K562 (cell line): ENCODE measurements around the gene SLPI. TPM values are rescaled to one million over a fixed set of nuclear protein-coding genes. Genes with fewer than 3 reads are reported as not detected.

Experiments used
- ATAC-seq: fragments of 200-7000 bp; cut with Tn5 transposase; 3 replicates; pipeline ENCODE4 v1.9.1; 2020; ENCODE audit warnings: moderate library complexity
- BruUV-seq: library from RNA; stranded (reverse); fragments of 400-500 nt; replicated peaks from 2 replicates; lab custom pipeline; 2021; lab: Mats Ljungman, UMichigan
- CTCF ChIA-PET: fragments of 300-600 bp; formaldehyde crosslinking; extraction: SDS; loops from one replicate; lab custom pipeline; 2021; ENCODE audit warnings: low intra/inter-chr PET ratio; lab: Yijun Ruan, JAX
- POLR2A ChIA-PET: fragments of 300-600, 350-650 bp; sonication (Branson Sonifier 250); formaldehyde crosslinking; extraction: SDS; loops from one replicate; lab custom pipeline; 2021; ENCODE audit warnings: antibody characterized with exemption, inconsistent platforms; lab: Yijun Ruan, JAX
- DNase-seq, 4 experiments: peaks; one replicate each; pipeline versions ENCODE4 v3.0.0 to v3.0.0-alpha.2; 2011 to 2018; ENCODE audit warnings: low spot score in 3 of 4, mixed read lengths in 3 of 4; ENCODE audit errors: extremely low read depth in 1 of 4
- FAIRE-seq: peaks from 2 replicates; lab custom pipeline; 2011; peaks lifted over from hg19 to GRCh38; lab: Jason Lieb, UNC
- H2AFZ ChIP-seq: 2 replicates; pipeline ENCODE4 v1.6.0; 2011; ENCODE audit warnings: low read depth, low read length, control low read depth, inconsistent platforms
- H3K27ac ChIP-seq: fragments of 200-600 bp; 3 replicates; pipeline ENCODE4 v1.8.0; 2011; ENCODE audit warnings: low read depth, mild to moderate bottlenecking, control low read depth, inconsistent platforms, low read length, moderate library complexity, mixed read lengths; ENCODE audit errors: extremely low read depth
- H3K27me3 ChIP-seq, 2 experiments: fragments of 300-600 bp in 1 of 2; 2 replicates in 1 of 2; 3 replicates in 1 of 2; pipeline versions ENCODE4 v1.6.0 to v1.8.0; 2011; ENCODE audit warnings: inconsistent platforms in 2 of 2, low read length in 2 of 2, mild to moderate bottlenecking in 1 of 2, mixed read lengths in 1 of 2, moderate library complexity in 1 of 2; ENCODE audit not compliant: control insufficient read depth in 2 of 2, insufficient read depth in 2 of 2
- H3K36me3 ChIP-seq: fragments of 300-600 bp; 3 replicates; pipeline ENCODE4 v1.8.0; 2011; ENCODE audit warnings: mild to moderate bottlenecking, low read length, inconsistent platforms; ENCODE audit not compliant: control insufficient read depth, insufficient read depth
- H3K4me1 ChIP-seq, 2 experiments: fragments of 200-600 bp in 1 of 2; replicated peaks in 1 of 2; 2 replicates in 1 of 2; 3 replicates in 1 of 2; pipeline versions ENCODE4 v1.5.1 to v1.8.0; 2011; ENCODE audit warnings: inconsistent platforms in 2 of 2, low read length in 2 of 2, mild to moderate bottlenecking in 1 of 2, mixed read lengths in 1 of 2, moderate library complexity in 1 of 2; ENCODE audit not compliant: control insufficient read depth in 2 of 2, insufficient read depth in 2 of 2
- H3K4me2 ChIP-seq: 2 replicates; pipeline ENCODE4 v1.6.1; 2011; ENCODE audit warnings: low read length, control low read depth, inconsistent platforms, mixed read lengths; ENCODE audit not compliant: insufficient read depth
- H3K4me3 ChIP-seq: fragments of 200-600 bp; sonication (generic), shearing (Covaris generic); 2 replicates; pipeline ENCODE4 v1.5.1; 2016; ENCODE audit warnings: control low read depth, inconsistent platforms
- H3K79me2 ChIP-seq: fragments of 200-600 bp; 3 replicates; pipeline ENCODE4 v1.8.0; 2011; ENCODE audit warnings: low read length, inconsistent platforms; ENCODE audit not compliant: control insufficient read depth, insufficient read depth
- H3K9ac ChIP-seq, 2 experiments: 2 replicates each; pipeline versions ENCODE4 v1.6.0 to v1.6.1; 2011; ENCODE audit warnings: low read depth in 2 of 2, low read length in 2 of 2, control low read depth in 1 of 2, inconsistent platforms in 1 of 2, mild to moderate bottlenecking in 1 of 2, mixed read lengths in 1 of 2; ENCODE audit not compliant: insufficient read depth in 1 of 2
- H3K9me1 ChIP-seq: one replicate; pipeline ENCODE4 v1.6.0; 2011; ENCODE audit warnings: inconsistent platforms, mild to moderate bottlenecking, low read length, moderate library complexity; ENCODE audit not compliant: control insufficient read depth, insufficient read depth
- H3K9me3 ChIP-seq: replicated peaks from 2 replicates; pipeline ENCODE4 v1.5.1; 2011; ENCODE audit warnings: low read depth, low read length, inconsistent platforms; ENCODE audit not compliant: control insufficient read depth, insufficient read depth
- H4K20me1 ChIP-seq: replicated peaks from 2 replicates; pipeline ENCODE4 v1.6.1; 2011; ENCODE audit warnings: low read length, inconsistent platforms, mixed read lengths; ENCODE audit not compliant: control insufficient read depth, insufficient read depth
- PHB ChIP-seq: fragments of 250-450 bp; sonication (Bioruptor Pico); IDR thresholded peaks from 2 replicates; pipeline ENCODE4 v1.5.0; 2021
- POLR2H ChIP-seq: IDR thresholded peaks from 2 replicates; pipeline ENCODE4 v1.6.1; 2016; ENCODE audit warnings: missing genetic modification characterization, low read depth, mild to moderate bottlenecking, control low read depth, missing compliant biosample characterization, moderate library complexity
- SMAD4 ChIP-seq: fragments of 250-450 bp; sonication (Bioruptor Pico); conservative IDR thresholded peaks from 2 replicates; pipeline ENCODE4 v1.8.0; 2021; ENCODE audit warnings: inconsistent platforms, mild to moderate bottlenecking, moderate library complexity
- TAF1 ChIP-seq: IDR thresholded peaks from 2 replicates; pipeline ENCODE4 v1.6.1; 2011; ENCODE audit warnings: mild to moderate bottlenecking, low read length, moderate library complexity; ENCODE audit not compliant: insufficient read depth, control insufficient read depth, severe bottlenecking; ENCODE audit errors: extremely low read depth
- TBP ChIP-seq: optimal IDR thresholded peaks from 2 replicates; pipeline ENCODE3; 2011; ENCODE audit warnings: low read depth, low read length, improper control_type of control experiment
- TCF7L2 ChIP-seq: fragments of 150-350 bp; IDR thresholded peaks from 2 replicates; pipeline ENCODE4 v1.6.1; 2016; ENCODE audit warnings: low read depth, mild to moderate bottlenecking, low read length, moderate library complexity
- ZFP36 ChIP-seq: fragments of 150-350 bp; IDR thresholded peaks from 2 replicates; pipeline ENCODE4 v1.6.1; 2018; ENCODE audit warnings: low read length, low read depth; ENCODE audit not compliant: partially characterized antibody
- ZNF197 ChIP-seq: fragments of 200-800 bp; sonication (Bioruptor generic); IDR thresholded peaks from 2 replicates; pipeline ENCODE4 v1.6.1; 2016; ENCODE audit warnings: low read depth, missing genetic modification characterization, missing compliant biosample characterization
- ZNF589 ChIP-seq: fragments of 200-800 bp; sonication (Bioruptor generic); IDR thresholded peaks from 2 replicates; pipeline ENCODE4 v1.6.1; 2016; ENCODE audit warnings: low read depth, missing genetic modification characterization, missing compliant biosample characterization
- WGBS: fragments of 100-300 bp; shearing (Covaris generic); methylation state at CpG from one replicate; pipeline ENCODE4 v1.1.6; 2016; ENCODE audit warnings: low coverage, mixed read lengths; ENCODE audit not compliant: insufficient coverage; ENCODE audit errors: missing lambda C conversion rate; 5-methylcytosine and 5-hydroxymethylcytosine counted together
- in situ Hi-C: fragments of 300-500 bp; cut with MboI; formaldehyde crosslinking; loops from 4 replicates; pipeline ENCODE4 v1.15.0; 2018; ENCODE audit warnings: inconsistent platforms, mixed read lengths
- intact Hi-C: fragments of 100-400 bp; cut with micrococcal nuclease; formaldehyde crosslinking; loops from 2 replicates; pipeline ENCODE4 v1.14.2; 2022
- polyA plus RNA-seq, 8 experiments: library from polyadenylated mRNA; depleted of rRNA in 4 of 8; stranded (reverse) in 5 of 8; unstranded in 3 of 8; fragments of >200 nt; fragmentation: Nextera tagmentation in 2 of 8; fragmentation: Illumina TruSeq in 1 of 8; extraction: Ambion mirVana in 2 of 8; extraction: Trizol in 1 of 8; gene quantifications; 2 replicates each; pipeline versions ENCODE4 v1.2.1 to v1.2.3, GENCODE V29; 2011 to 2014; ENCODE audit warnings: inconsistent platforms in 1 of 8, missing spikeins in 1 of 8
- total RNA-seq, 7 experiments: library from RNA; depleted of rRNA in 6 of 7; stranded (reverse); fragments of >200 nt in 6 of 7; fragmentation: Illumina TruSeq in 2 of 7; extraction: Trizol in 2 of 7; gene quantifications; 2 replicates each; pipeline versions ENCODE4 v1.2.1 to v1.2.3, GENCODE V29; 2011 to 2021; ENCODE audit warnings: low replicate concordance in 1 of 7
- TF ChIP-seq, protein P1 (sequence below): sonication (generic); formaldehyde crosslinking; IDR thresholded peaks from 2 replicates; pipeline ENCODE4 v1.8.1; 2022; ENCODE audit warnings: missing genetic modification reagents
- TF ChIP-seq, protein P2 (sequence below): fragments of 450-650 bp; IDR thresholded peaks from 2 replicates; pipeline ENCODE4 v1.7.0; 2016; ENCODE audit warnings: borderline replicate concordance
- TF ChIP-seq, protein P3 (sequence below): fragments of 150-350 bp; IDR thresholded peaks from 2 replicates; pipeline ENCODE4 v1.6.1; 2014; ENCODE audit warnings: low read depth, mild to moderate bottlenecking, low read length, borderline replicate concordance

SLPI gene
- total and polyA plus RNA-seq, 9 of the 15 experiments (the other 6 are each of a cell fraction or from before 2014, with no cell fraction given), result 0.78 TPM; not detected in 8

DNA sequence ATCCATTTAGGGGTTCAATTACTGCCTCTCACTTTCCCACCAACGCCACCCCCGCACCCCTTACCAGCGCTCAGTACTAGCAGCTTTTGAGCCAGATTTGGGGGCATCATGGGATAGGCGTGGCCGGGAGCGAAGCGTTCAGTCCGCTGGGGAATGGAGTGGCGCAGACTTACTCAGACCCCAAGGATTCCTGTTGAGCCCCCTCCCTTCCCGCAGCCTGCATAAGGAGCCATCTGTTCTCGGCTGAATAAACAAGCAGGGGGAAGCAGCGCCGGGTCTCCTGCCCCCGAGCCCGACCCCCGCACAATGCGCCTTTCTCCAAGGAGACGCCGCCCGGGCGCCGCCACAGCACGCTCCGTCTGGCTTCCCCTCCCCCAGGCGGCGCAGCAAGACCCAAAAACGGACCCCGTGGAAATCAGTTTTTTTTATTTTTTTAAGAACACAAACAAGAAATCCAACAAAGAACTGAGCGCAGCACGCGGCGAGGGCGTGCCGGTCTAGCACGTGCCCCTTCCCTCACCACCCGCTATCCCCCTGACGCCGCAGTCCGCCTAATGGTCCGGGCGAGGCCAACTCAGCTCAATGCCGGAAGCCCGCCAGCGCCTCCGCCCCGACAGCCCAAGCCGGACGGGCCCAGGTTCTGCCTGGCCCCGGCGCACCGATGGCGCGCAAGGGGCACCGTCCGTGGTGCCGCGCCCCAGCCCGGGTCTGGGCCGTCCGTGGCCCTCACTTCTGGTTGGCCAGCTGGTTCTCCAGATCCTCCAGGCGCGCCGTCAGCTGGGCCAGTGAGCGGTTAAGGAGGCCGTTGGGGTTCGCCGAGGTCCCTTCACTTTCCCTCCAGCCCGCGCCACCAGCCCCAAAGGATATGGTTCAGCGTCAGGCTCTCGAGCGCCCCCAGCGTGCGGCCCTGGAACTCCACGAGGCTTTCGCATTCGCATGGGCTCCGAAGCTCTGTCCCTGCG is 39.0 kb upstream of the SLPI start:
- in situ Hi-C loops (no loop called here), intact Hi-C loops (loop anchor here (5.0 kb wide), 1 partner anchor 56 kb away; no protein-coding TSS in a partner anchor)
- Histone ChIP-seq H3K4me3 (peak overlapping the region; percentile 45), H3K4me2 (peak overlapping the region; percentile 83), H4K20me1 (peaks cover 5% of the 10 kb centered on the region; the same call in 1 of the 2 replicates), H3K27ac (no peak overlapping the region), H3K79me2 (no peaks in the 10 kb centered on the region), H3K36me3 (no peaks in the 10 kb centered on the region), H2AFZ (peak overlapping the region; percentile 96), H3K9me3 (peaks cover 3% of the 10 kb centered on the region; the same call in 1 of the 2 replicates), H3K4me1 (peaks cover 10 to 18% of the 10 kb centered on the region in 2 experiments; a peak in 4 of 5 replicates), H3K27me3 (peaks cover 15 to 56% of the 10 kb centered on the region in 2 experiments; a peak in 4 of 5 replicates), H3K9ac (peak overlapping the region; percentile 50 to 93; a peak in 3 of 4 replicates), H3K9me1 (no peaks in the 10 kb centered on the region)
- no TSS peak for BruUV-seq
- CTCF ChIA-PET, result interaction anchor here (0.6 to 0.7 kb wide), 2 partner anchors 143 to 155 kb away, joined by 3 read pairs; no protein-coding TSS in a partner anchor
- 4% methylated on average over 62 of the region's 79 CpGs for WGBS
- ATAC-seq (peak; percentile 93), FAIRE-seq (peak; percentile 64), DNase-seq (peak; percentile 83 to 88 (median 85))
- POLR2A ChIA-PET, result interaction anchor here (0.5 to 1.8 kb wide), 5 partner anchors 10 to 604 kb away, joined by 3 to 10 read pairs (median 3); partner anchors contain the start of gene SYS1
- TF ChIP-seq SMAD4 (CRISPR knock-in tag) (peak; percentile 62), ZNF589 (CRISPR knock-in tag) (no peak), ZNF197 (CRISPR knock-in tag) (no peak), PHB (CRISPR knock-in tag) (no peak), POLR2H (tag) (no peak), TAF1 (peak; percentile 29), TBP (peak; percentile 68), ZFP36 (peak; percentile 11), TCF7L2 (no peak)
- TF ChIP-seq, protein P1, sequence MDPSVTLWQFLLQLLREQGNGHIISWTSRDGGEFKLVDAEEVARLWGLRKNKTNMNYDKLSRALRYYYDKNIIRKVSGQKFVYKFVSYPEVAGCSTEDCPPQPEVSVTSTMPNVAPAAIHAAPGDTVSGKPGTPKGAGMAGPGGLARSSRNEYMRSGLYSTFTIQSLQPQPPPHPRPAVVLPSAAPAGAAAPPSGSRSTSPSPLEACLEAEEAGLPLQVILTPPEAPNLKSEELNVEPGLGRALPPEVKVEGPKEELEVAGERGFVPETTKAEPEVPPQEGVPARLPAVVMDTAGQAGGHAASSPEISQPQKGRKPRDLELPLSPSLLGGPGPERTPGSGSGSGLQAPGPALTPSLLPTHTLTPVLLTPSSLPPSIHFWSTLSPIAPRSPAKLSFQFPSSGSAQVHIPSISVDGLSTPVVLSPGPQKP (CRISPR knock-in tag), result no peak
- TF ChIP-seq, protein P2, sequence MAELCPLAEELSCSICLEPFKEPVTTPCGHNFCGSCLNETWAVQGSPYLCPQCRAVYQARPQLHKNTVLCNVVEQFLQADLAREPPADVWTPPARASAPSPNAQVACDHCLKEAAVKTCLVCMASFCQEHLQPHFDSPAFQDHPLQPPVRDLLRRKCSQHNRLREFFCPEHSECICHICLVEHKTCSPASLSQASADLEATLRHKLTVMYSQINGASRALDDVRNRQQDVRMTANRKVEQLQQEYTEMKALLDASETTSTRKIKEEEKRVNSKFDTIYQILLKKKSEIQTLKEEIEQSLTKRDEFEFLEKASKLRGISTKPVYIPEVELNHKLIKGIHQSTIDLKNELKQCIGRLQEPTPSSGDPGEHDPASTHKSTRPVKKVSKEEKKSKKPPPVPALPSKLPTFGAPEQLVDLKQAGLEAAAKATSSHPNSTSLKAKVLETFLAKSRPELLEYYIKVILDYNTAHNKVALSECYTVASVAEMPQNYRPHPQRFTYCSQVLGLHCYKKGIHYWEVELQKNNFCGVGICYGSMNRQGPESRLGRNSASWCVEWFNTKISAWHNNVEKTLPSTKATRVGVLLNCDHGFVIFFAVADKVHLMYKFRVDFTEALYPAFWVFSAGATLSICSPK, result no peak
- TF ChIP-seq, protein P3, sequence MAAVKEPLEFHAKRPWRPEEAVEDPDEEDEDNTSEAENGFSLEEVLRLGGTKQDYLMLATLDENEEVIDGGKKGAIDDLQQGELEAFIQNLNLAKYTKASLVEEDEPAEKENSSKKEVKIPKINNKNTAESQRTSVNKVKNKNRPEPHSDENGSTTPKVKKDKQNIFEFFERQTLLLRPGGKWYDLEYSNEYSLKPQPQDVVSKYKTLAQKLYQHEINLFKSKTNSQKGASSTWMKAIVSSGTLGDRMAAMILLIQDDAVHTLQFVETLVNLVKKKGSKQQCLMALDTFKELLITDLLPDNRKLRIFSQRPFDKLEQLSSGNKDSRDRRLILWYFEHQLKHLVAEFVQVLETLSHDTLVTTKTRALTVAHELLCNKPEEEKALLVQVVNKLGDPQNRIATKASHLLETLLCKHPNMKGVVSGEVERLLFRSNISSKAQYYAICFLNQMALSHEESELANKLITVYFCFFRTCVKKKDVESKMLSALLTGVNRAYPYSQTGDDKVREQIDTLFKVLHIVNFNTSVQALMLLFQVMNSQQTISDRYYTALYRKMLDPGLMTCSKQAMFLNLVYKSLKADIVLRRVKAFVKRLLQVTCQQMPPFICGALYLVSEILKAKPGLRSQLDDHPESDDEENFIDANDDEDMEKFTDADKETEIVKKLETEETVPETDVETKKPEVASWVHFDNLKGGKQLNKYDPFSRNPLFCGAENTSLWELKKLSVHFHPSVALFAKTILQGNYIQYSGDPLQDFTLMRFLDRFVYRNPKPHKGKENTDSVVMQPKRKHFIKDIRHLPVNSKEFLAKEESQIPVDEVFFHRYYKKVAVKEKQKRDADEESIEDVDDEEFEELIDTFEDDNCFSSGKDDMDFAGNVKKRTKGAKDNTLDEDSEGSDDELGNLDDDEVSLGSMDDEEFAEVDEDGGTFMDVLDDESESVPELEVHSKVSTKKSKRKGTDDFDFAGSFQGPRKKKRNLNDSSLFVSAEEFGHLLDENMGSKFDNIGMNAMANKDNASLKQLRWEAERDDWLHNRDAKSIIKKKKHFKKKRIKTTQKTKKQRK, result no peak
